ENCODE measurements around the gene DNHD1.

DNHD1 gene

GRCh38 chr11:6620636-6621035 lies 123.6 kb downstream of the DNHD1 start:
- Mint-ChIP-seq H3K4me1 (peaks cover 9% of the 10 kb centered on the region), H3K9me3 (no peaks in the 10 kb centered on the region), H3K27me3 (no peaks in the 10 kb centered on the region), H3K4me3 (no peak overlapping the region), H3K27ac (no peak overlapping the region), H3K36me3 (ENCODE audit: low read depth) (peaks cover 4% of the 10 kb centered on the region)
- DNase-seq (no peak), ATAC-seq (no peak)

All from activated naive CD8-positive, alpha-beta T cell treated with anti-CD3 and anti-CD28 coated beads, Interleukin-2, amount 50 U/mL, for 24 hours (primary cell).